DND-41 (cell line): ENCODE data around the gene MAP3K15.

ENCODE experiments used
- CTCF ChIP-seq: IDR thresholded peaks from 2 replicates; pipeline ENCODE4 v1.5.1; 2012; ENCODE audit warnings: borderline replicate concordance, low read length, moderate library complexity, mild to moderate bottlenecking; ENCODE audit not compliant: poor library complexity, severe bottlenecking; ENCODE audit errors: extremely low read depth
- EZH2 ChIP-seq: IDR thresholded peaks from 3 replicates; pipeline ENCODE4 v1.6.1; 2012; ENCODE audit warnings: borderline replicate concordance, low read depth, mild to moderate bottlenecking, moderate library complexity, low read length, inconsistent platforms; ENCODE audit not compliant: severe bottlenecking

- no peak for TF ChIP-seq CTCF
- TF ChIP-seq EZH2: no peak
Measured at GRCh38 chrX:19446397-19446796, 68.9 kb downstream of the MAP3K15 start.
